GM21367 (cell line): ENCODE measurements around the gene PCDHGA8.
"Not testable (repeated sequence)": the region's sequence is repeated elsewhere in the genome, so short reads cannot be mapped to it uniquely, and the experiment has no call there.

Experiments
- ATAC-seq: cut with Tn5 transposase; IDR thresholded peaks from one replicate; pipeline ENCODE4 v1.9.1; 2021; ENCODE audit not compliant: unreplicated experiment

Gene PCDHGA8

GRCh38 chr5:141399555-141400258, 7.3 kb downstream of the PCDHGA8 start:
- no peak for ATAC-seq

GRCh38 chr5:141402553-141403243, 10.3 kb downstream of the PCDHGA8 start, which contains the start of gene PCDHGA9:
Gene PCDHGA9 (plus strand): TSS chr5:141402778. CDS start chr5:141402953, 175 bp downstream.
- no peak for ATAC-seq

GRCh38 chr5:141403387-141403786, 11.0 kb downstream of the PCDHGA8 start:
- ATAC-seq: no peak

GRCh38 chr5:141407790-141408505, 15.5 kb downstream of the PCDHGA8 start, which contains the start of gene PCDHGB6:
Gene PCDHGB6 (plus strand): TSS chr5:141408021. CDS start chr5:141408203, 182 bp downstream.
- not testable (repeated sequence) for ATAC-seq

GRCh38 chr5:141409598-141410306, 17.3 kb downstream of the PCDHGA8 start:
- ATAC-seq: no peak

- no peak for ATAC-seq
Observed at GRCh38 chr5:141411575-141411974, 19.1 kb downstream of the PCDHGA8 start.

- peak; percentile 71 for ATAC-seq
Observed at GRCh38 chr5:141412854-141413539, 20.6 kb downstream of the PCDHGA8 start, which contains the start of gene PCDHGA10. Gene PCDHGA10 (plus strand): TSS chr5:141412987. CDS start chr5:141413176, 189 bp downstream.

GRCh38 chr5:141413540-141414069, 21.2 kb downstream of the PCDHGA8 start:
- ATAC-seq: no peak

- not testable (repeated sequence) for ATAC-seq
Observed at GRCh38 chr5:141414548-141415274, 22.3 kb downstream of the PCDHGA8 start.

GRCh38 chr5:141415275-141415618, 22.8 kb downstream of the PCDHGA8 start:
- not testable (repeated sequence) for ATAC-seq

- peak; percentile 75 for ATAC-seq
Observed at GRCh38 chr5:141417494-141418172, 25.2 kb downstream of the PCDHGA8 start, which contains the start of gene PCDHGB7. Gene PCDHGB7 (plus strand): TSS chr5:141417677. CDS start chr5:141417860, 183 bp downstream.

- no peak for ATAC-seq
Observed at GRCh38 chr5:141419074-141419880, 26.8 kb downstream of the PCDHGA8 start.

GRCh38 chr5:141420855-141421488, 28.5 kb downstream of the PCDHGA8 start, which contains the start of gene PCDHGA11:
Gene PCDHGA11 (plus strand): TSS chr5:141421051. CDS start chr5:141421228, 177 bp downstream.
- ATAC-seq: peak; percentile 52

- ATAC-seq: no peak
Observed at GRCh38 chr5:141421489-141421855, 29.0 kb downstream of the PCDHGA8 start.

GRCh38 chr5:141422742-141423291, 30.4 kb downstream of the PCDHGA8 start:
- ATAC-seq: no peak

- ATAC-seq: no peak
Observed at GRCh38 chr5:141427783-141428426, 35.5 kb downstream of the PCDHGA8 start.
